H9 (cell line): ENCODE results near the gene DDX19B. TPM values are rescaled to one million over a fixed set of nuclear protein-coding genes. Genes with fewer than 3 reads are reported as not detected.

Source experiments
- DNase-seq: peaks from one replicate; pipeline ENCODE4 v3.0.0-alpha.2; 2017
- H2AFZ ChIP-seq: one replicate; pipeline ENCODE4 v1.6.1; 2013; ENCODE audit warnings: mild to moderate bottlenecking, low read length, control low read depth, moderate library complexity
- H2AK5ac ChIP-seq: 2 replicates; pipeline ENCODE4 v1.6.1; 2013; ENCODE audit warnings: low read length, control low read depth, mixed read lengths; ENCODE audit not compliant: insufficient read length
- H2BK120ac ChIP-seq: one replicate; pipeline ENCODE4 v1.6.1; 2013; ENCODE audit warnings: low read depth, mild to moderate bottlenecking, low read length, control low read depth, inconsistent platforms; ENCODE audit not compliant: poor library complexity, severe bottlenecking
- H2BK12ac ChIP-seq: 2 replicates; pipeline ENCODE4 v1.6.1; 2013; ENCODE audit warnings: low read length, control low read depth, mixed read lengths, low read depth; ENCODE audit not compliant: insufficient read length
- H2BK15ac ChIP-seq: 2 replicates; pipeline ENCODE4 v1.6.1; 2013; ENCODE audit warnings: low read depth, low read length, control low read depth
- H2BK20ac ChIP-seq: one replicate; pipeline ENCODE4 v1.6.1; 2013; ENCODE audit warnings: low read depth, mild to moderate bottlenecking, low read length, control low read depth, inconsistent platforms; ENCODE audit not compliant: poor library complexity, severe bottlenecking
- H2BK5ac ChIP-seq: 2 replicates; pipeline ENCODE4 v1.6.1; 2013; ENCODE audit warnings: low read length, control low read depth, mixed read lengths; ENCODE audit not compliant: insufficient read length
- H3K14ac ChIP-seq: 2 replicates; pipeline ENCODE4 v1.6.1; 2013; ENCODE audit warnings: low read length, control low read depth; ENCODE audit not compliant: insufficient read depth
- H3K18ac ChIP-seq: 2 replicates; pipeline ENCODE4 v1.6.1; 2013; ENCODE audit warnings: low read depth, mild to moderate bottlenecking, mixed read lengths, low read length, control low read depth; ENCODE audit not compliant: insufficient read length
- H3K23ac ChIP-seq: 2 replicates; pipeline ENCODE4 v1.6.1; 2013; ENCODE audit warnings: low read length, control low read depth, mixed read lengths, low read depth; ENCODE audit not compliant: insufficient read length
- H3K23me2 ChIP-seq: 2 replicates; pipeline ENCODE4 v1.6.1; 2013; ENCODE audit warnings: low read depth, mild to moderate bottlenecking, mixed read lengths, low read length, control low read depth; ENCODE audit not compliant: insufficient read length, poor library complexity, severe bottlenecking
- H3K27ac ChIP-seq: 2 replicates; pipeline ENCODE4 v1.5.1; 2013; ENCODE audit warnings: low read length, control low read depth, mixed read lengths, low read depth; ENCODE audit not compliant: insufficient read length
- H3K27me3 ChIP-seq: 2 replicates; pipeline ENCODE4 v1.6.1; 2013; ENCODE audit warnings: low read length, control low read depth, inconsistent platforms; ENCODE audit not compliant: insufficient read depth
- H3K4ac ChIP-seq: 2 replicates; pipeline ENCODE4 v1.6.1; 2013; ENCODE audit warnings: low read depth, mild to moderate bottlenecking, control low read depth, inconsistent platforms, low read length, moderate library complexity
- H3K4me1 ChIP-seq: 2 replicates; pipeline ENCODE4 v1.6.1; 2013; ENCODE audit warnings: low read length, control low read depth, inconsistent platforms; ENCODE audit not compliant: insufficient read depth
- H3K4me2 ChIP-seq: 2 replicates; pipeline ENCODE4 v1.6.1; 2013; ENCODE audit warnings: low read length, control low read depth, mixed read lengths; ENCODE audit not compliant: insufficient read length, insufficient read depth
- H3K56ac ChIP-seq: 2 replicates; pipeline ENCODE4 v1.6.1; 2013; ENCODE audit warnings: low read depth, mild to moderate bottlenecking, mixed read lengths, low read length, control low read depth; ENCODE audit not compliant: insufficient read length
- H3K79me1 ChIP-seq: 2 replicates; pipeline ENCODE4 v1.6.1; 2013; ENCODE audit warnings: low read depth, mild to moderate bottlenecking, moderate library complexity, low read length, control low read depth, inconsistent platforms; ENCODE audit not compliant: insufficient read depth, poor library complexity, severe bottlenecking
- H3K79me2 ChIP-seq: 2 replicates; pipeline ENCODE4 v1.6.1; 2013; ENCODE audit warnings: low read length, control low read depth, inconsistent platforms; ENCODE audit not compliant: insufficient read depth
- H3K9ac ChIP-seq: 2 replicates; pipeline ENCODE4 v1.6.1; 2013; ENCODE audit warnings: low read length, control low read depth, mixed read lengths; ENCODE audit not compliant: insufficient read length; ENCODE audit errors: extremely low read depth
- H3K9me3 ChIP-seq: one replicate; pipeline ENCODE4 v1.6.1; 2013; ENCODE audit warnings: low read depth, low read length, inconsistent platforms; ENCODE audit not compliant: control insufficient read depth
- H3T11ph ChIP-seq: one replicate; pipeline ENCODE4 v1.6.1; 2013; ENCODE audit warnings: mild to moderate bottlenecking, low read length, control low read depth, inconsistent platforms
- H4K20me1 ChIP-seq: one replicate; pipeline ENCODE4 v1.6.1; 2013; ENCODE audit not compliant: control insufficient read depth, insufficient read length, insufficient read depth
- H4K5ac ChIP-seq: 2 replicates; pipeline ENCODE4 v1.6.1; 2013; ENCODE audit warnings: low read depth, mild to moderate bottlenecking, mixed read lengths, low read length, control low read depth; ENCODE audit not compliant: insufficient read length
- H4K8ac ChIP-seq: replicated peaks from 2 replicates; pipeline ENCODE4 v1.6.1; 2013; ENCODE audit warnings: low read length, control low read depth, mixed read lengths, low read depth; ENCODE audit not compliant: insufficient read length
- H4K91ac ChIP-seq: 2 replicates; pipeline ENCODE4 v1.6.1; 2013; ENCODE audit warnings: low read depth, mild to moderate bottlenecking, moderate library complexity, mixed read lengths, low read length, control low read depth; ENCODE audit not compliant: insufficient read length
- H3K27ac Mint-ChIP-seq, 3 experiments: 2 replicates in 2 of 3; 3 replicates in 1 of 3; pipeline ENCODE4 v1.8.0; 2020 to 2021; ENCODE audit warnings: mixed read lengths in 3 of 3, mild to moderate bottlenecking in 1 of 3, moderate library complexity in 1 of 3
- H3K27me3 Mint-ChIP-seq: 2 replicates; pipeline ENCODE4 v1.8.0; 2021; ENCODE audit warnings: low read depth, mild to moderate bottlenecking, moderate library complexity, mixed read lengths
- H3K36me3 Mint-ChIP-seq, 3 experiments: 2 replicates in 2 of 3; 3 replicates in 1 of 3; pipeline ENCODE4 v1.8.0; 2020 to 2021; ENCODE audit warnings: low read depth in 3 of 3, mixed read lengths in 3 of 3; ENCODE audit not compliant: insufficient read depth in 1 of 3
- H3K4me1 Mint-ChIP-seq, 2 experiments: 2 replicates each; pipeline ENCODE4 v1.8.0; 2020; ENCODE audit warnings: mixed read lengths in 2 of 2
- H3K4me3 Mint-ChIP-seq, 2 experiments: 2 replicates in 1 of 2; 3 replicates in 1 of 2; pipeline ENCODE4 v1.8.0; 2020 to 2021; ENCODE audit warnings: mild to moderate bottlenecking in 2 of 2, mixed read lengths in 2 of 2, moderate library complexity in 1 of 2
- H3K9me3 Mint-ChIP-seq, 2 experiments: 2 replicates in 1 of 2; 3 replicates in 1 of 2; pipeline ENCODE4 v1.8.0; 2020; ENCODE audit warnings: mild to moderate bottlenecking in 2 of 2, mixed read lengths in 2 of 2, moderate library complexity in 1 of 2
- CTCF ChIP-seq: fragments of 200-600 bp; sonication (generic); conservative IDR thresholded peaks from 3 replicates; pipeline ENCODE4 v1.8.0; 2021; ENCODE audit warnings: antibody characterized with exemption, mild to moderate bottlenecking
- WGBS: extraction: QIAGEN DNeasy Blood & Tissue Kit; methylation state at CpG from one replicate; pipeline ENCODE4 v1.1.7; 2013; ENCODE audit warnings: missing lambda C conversion rate, low lambda C conversion rate, mixed read lengths; ENCODE audit not compliant: insufficient read length; ENCODE audit errors: extremely low coverage; 5-methylcytosine and 5-hydroxymethylcytosine counted together
- total RNA-seq: library from RNA; stranded (reverse); gene quantifications from 2 replicates; pipeline ENCODE4 v1.2.1, GENCODE V29; 2021

Gene DDX19B
- total RNA-seq, 1 experiment from 2014 or later, result 47.3 TPM

GRCh38 chr16:70254180-70254964, 44.6 kb upstream of the DDX19B start:
- Mint-ChIP-seq H3K27me3 (peaks cover 1% of the 10 kb centered on the region; the same call in 1 of the 2 replicates), H3K36me3 (peaks cover 56 to 86% (median 73%) of the 10 kb centered on the region in 3 experiments)

More at GRCh38 chr16:70254180-70254964, 44.6 kb upstream of the DDX19B start:
- DNase-seq, result no peak
- Histone ChIP-seq H3K27me3 (no peaks in the 10 kb centered on the region), H3K9me3 (no peaks in the 10 kb centered on the region), H4K20me1 (no peaks in the 10 kb centered on the region), H4K5ac (no peak overlapping the region), H4K8ac (no peak overlapping the region), H3T11ph (no peak overlapping the region), H2AK5ac (no peak overlapping the region), H2BK12ac (no peak overlapping the region), H3K23ac (no peak overlapping the region), H2BK20ac (no peak overlapping the region), H2BK15ac (no peak overlapping the region), H3K79me1 (no peaks in the 10 kb centered on the region), H3K14ac (no peak overlapping the region), H2BK120ac (no peak overlapping the region), H3K18ac (no peak overlapping the region), H3K79me2 (peaks cover 2% of the 10 kb centered on the region; the same call in 1 of the 2 replicates), H4K91ac (no peak overlapping the region), H3K27ac (no peak overlapping the region), H3K23me2 (no peaks in the 10 kb centered on the region), H3K9ac (no peak overlapping the region), H3K4ac (no peak overlapping the region), H3K4me2 (no peak overlapping the region), H2BK5ac (no peak overlapping the region), H2AFZ (no peak overlapping the region), H3K56ac (no peak overlapping the region), H3K4me1 (no peaks in the 10 kb centered on the region)
- TF ChIP-seq CTCF, result no peak
- Mint-ChIP-seq H3K27ac (peak overlapping the region in 2 of 3 experiments; percentile 48 to 92; a peak in 3 of 7 replicates), H3K9me3 (no peaks in the 10 kb centered on the region), H3K4me1 (peaks cover 7 to 11% of the 10 kb centered on the region in 2 experiments), H3K4me3 (no peak overlapping the region)
- WGBS, result no CpG with 5 or more reads among the region's 9 CpGs
